Stimulated activated CD4-positive, alpha-beta T cell treated with anti-CD3 and anti-CD28 coated beads, TNF-alpha, amount 100 ng/mL, for 1 hour (primary cell): ENCODE results near the gene SAMD14.

Source experiments
- DNase-seq, 3 donors: peaks; one replicate each; pipeline ENCODE4 v3.0.0-alpha.2; 2020; ENCODE audit warnings: low read depth in 3 of 3, low spot score in 1 of 3

SAMD14 gene

DNA sequence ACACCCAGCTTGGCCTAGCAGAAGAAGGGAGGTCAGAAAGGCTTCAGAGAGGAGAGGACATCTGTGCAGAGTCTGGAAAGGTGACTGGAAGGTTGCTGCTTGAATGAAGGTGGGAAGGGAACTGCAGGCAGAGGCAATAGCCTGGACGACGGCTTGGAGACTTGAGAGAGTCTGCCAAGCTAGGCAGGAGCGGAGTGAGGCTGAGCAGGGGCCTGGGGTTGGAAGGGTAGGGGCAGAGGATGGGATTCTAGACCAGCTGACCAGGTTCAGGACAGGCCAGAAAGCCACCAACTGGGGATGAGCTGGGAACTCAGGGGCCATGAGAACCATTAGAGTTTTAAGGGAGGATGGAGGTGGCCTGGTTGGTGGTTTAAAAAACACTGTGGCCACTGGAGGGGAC, 35.5 kb upstream of the SAMD14 start:
- no peak for DNase-seq

- no peak for DNase-seq
These were observed 35.1 kb upstream of the SAMD14 start for GRCh38 chr17:50165066-50165465.

DNA sequence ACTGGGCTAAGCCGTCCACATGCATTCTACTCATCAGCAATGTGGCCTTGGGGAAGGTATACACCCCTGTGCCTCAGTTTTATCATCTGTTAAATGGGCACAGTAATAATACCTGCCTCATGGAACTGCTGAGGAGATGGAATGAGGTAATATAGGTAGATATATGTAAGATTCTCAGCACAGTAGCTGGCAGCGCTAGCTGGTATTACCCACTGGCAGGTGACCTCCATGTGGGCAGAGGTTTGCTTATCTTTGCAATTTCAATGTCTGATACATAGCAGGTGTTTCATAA, 34.7 kb upstream of the SAMD14 start:
- DNase-seq, result no peak

GRCh38 chr17:50163843-50164696, 34.1 kb upstream of the SAMD14 start:
- DNase-seq, result no peak

GRCh38 chr17:50162466-50163254, 32.7 kb upstream of the SAMD14 start:
- DNase-seq, result no peak

DNA sequence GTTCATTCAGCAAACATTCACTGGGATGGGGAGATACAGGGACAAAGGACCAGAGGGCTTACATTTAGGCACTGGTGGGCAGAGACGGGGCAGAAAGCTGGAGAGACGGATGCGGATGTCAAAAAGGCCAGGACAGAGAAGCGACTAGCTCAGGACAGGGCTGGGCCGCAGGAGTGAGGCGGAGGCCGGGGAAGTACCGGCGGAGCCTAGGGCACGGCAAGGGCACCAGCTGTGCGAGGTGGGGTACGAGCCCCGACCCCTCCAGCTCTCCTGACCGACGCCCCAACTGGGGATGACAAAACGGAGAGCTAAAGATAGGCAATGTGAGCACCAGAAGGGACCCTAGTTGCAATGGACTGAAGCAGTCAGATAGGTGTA, 31.9 kb upstream of the SAMD14 start:
- DNase-seq, result no peak

- DNase-seq, result peak; percentile 81 to 94 (median 94)
These were observed 31.3 kb upstream of the SAMD14 start for GRCh38 chr17:50161023-50161910.

- no peak for DNase-seq
These were observed 27.9 kb upstream of the SAMD14 start for GRCh38 chr17:50157891-50158290.

DNA sequence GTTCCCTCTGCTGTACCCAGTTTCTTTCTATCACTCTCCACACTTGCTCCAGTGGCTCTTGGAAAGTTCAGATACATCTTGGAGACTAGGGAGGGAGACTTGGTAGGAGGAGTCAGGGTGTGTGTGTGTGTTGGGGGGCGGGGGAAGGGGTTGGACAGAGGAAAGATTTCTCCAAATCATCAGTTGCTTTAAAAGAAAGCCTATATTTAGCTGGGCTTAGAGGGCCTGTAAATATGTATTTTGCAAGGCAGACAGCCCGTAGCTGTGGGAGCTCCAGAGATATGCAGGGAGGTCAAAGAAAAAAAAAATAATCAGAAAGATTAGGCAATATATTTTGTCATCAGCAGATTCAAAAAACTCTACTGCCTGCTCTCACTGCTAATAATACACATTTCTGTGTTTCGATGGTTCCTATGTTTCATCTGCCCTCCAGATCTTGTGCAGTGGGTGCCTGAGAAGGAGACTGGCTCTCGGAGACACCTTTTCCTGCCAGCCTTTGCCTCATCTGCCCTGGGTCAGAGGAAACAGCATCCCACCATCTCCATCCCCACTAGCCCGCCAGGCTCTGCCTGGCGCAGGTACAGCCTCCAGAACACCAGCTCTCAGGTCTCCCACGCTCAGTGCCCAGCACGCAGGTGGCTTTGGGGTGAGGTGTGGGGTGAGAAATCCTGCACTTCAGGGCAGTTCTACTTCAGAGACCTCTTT, 25.3 kb upstream of the SAMD14 start:
- DNase-seq, result no peak

DNA sequence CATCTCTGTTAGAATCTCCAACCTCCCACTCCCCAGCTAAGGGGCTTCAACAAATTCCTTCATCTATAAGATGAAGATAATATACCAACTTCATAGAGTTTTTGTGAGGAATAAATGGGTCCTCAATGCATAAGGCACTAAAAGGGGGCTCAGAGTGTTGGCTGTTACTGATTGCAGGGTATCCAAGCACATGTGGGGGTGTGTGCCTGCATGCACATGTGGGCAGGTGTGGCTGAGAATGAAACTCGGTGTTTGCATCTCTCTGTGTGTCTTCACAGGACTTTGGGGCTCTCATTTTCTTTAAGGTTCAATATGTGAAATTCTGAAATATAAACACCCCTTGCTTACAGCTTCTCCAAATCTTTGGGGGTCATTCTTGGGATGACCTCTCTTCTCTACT, 24.6 kb upstream of the SAMD14 start:
- DNase-seq, result no peak

DNA sequence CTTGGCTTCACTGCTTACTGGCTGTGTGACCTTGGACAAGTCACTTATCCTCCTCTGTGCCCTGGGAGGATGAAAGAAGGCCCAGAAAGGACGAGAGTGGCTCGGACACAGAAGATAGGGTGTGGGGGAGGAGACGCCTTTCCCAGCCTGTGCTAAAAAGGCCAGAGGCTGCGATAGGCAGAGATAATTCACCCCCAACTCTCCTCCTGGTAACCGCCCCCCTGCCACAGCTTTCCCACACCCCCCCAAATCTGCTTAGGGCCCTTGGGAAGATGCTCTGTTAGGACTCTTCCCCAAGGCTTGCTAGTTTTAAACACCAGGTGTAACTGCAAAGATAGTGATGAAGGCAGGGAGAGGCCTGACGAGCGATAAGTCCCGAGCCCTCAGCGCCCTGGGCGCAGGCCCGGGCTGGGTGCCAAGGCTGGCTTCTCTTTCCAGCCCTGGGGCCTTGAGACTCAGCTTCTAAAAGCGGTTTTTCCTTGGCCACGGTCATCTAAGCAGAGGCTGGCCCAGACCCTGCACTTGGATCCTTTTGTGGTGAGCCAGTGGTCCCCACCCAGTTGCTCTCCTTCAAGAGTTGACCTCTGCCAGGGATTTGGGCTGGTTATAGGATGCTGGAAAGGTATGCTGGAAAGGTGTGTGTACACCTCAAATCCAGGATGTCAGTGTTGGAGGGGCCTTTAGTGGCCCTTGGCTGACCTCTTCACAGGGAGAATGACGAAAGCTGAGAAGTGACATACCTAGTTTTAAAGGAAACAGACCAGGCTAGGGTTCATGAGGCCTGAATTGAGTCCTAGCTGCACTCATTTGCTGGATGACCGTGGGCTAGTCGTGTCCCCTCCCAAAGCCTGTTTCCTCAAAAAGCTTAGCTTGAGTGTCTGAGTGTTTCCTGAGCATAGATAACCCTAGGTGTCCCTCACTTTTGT, 24.0 kb upstream of the SAMD14 start:
- no peak for DNase-seq

DNA sequence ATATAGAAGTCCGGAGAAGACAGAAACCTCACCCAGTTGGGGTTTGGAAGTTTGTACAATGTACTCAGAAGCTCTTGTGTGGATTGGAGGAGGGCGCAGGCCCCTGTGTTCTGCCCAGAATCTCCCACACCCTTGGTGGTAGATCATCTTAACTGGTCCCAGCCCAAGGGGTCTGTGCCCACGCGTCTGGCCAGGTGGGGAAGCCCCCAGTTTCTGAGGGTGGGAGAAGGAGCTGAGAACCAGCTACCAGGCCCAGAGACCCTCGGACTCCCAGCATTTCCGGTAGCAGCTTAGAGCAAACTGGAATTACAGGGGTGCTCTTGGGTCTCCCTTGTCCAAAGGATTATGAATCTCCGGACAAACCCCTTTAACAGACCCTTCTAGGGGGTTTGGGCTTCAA, 22.8 kb upstream of the SAMD14 start:
- no peak for DNase-seq

DNA sequence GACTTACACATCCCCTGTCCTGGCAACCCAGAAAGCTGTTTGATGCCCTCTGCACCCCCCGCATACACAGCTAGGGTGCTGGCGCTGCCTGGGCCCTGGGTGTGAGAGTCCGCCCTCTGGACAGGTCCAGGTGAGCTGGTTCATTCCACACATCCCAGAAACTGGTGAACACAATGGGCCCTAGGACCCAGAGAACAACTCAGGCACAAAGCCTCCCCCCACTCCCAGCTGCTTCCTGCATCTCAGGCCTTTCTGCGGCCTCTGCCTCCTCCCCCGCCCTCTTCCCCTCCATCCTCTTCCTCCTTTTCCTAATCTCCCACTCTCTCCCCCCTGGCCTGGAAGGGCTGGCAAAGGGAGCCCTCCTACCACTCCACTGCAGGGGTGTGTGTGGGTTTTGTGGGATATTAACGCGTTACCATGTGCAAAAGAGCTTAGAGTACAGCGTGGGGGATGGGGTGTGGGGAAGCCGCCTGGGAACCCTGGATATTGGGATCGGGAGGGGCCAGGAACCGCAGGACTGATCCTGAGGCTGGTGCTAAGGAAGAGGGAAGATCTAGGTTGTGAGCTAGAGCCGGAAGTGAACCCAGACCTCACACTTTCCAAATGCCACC, 22.1 kb upstream of the SAMD14 start:
- DNase-seq, result no peak

DNA sequence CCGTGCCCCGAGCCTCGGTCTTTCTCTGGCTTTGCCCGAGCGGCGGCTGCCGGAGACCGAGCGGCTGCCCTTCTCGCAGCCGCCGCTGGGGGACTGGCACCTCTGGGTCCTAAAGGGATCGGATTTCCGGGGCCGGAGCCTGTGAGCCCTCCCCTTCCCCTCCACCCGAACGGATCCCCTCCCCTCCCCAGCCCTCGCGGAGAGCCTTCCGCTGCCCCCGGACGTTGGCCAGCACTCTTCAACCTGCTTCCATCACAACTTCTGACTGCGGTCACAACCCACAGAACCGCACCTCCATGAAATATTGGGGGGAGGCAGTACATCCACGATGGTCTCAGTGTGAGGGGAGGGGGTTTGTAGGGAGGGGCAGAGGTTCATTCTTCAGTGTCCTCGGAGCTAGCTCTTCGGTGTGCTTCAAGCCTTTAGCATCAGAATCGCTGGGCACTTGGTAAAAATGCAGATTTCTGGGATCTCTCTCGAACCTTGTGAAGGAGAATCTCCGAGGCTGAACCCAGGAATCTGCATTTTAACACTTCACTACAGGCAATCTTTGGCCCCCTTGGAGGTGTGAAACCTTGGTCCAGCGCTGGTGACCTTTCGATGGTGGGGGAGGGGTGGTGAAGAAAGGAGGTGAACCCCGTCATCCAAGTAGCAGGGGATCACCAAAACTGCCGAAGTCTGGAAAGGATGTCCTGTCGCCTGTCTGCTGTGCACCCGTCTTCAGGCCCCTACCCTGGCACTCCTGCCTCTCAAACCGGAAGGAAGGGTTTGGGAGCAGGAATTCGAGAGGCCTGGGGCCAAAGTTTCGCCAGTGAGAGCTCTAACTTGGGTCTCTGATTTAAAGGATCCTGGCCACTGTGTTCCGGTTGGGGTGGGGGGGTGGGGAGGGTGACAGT, 21.3 kb upstream of the SAMD14 start:
- DNase-seq, result peak; percentile 44 to 71 (median 60)

DNA sequence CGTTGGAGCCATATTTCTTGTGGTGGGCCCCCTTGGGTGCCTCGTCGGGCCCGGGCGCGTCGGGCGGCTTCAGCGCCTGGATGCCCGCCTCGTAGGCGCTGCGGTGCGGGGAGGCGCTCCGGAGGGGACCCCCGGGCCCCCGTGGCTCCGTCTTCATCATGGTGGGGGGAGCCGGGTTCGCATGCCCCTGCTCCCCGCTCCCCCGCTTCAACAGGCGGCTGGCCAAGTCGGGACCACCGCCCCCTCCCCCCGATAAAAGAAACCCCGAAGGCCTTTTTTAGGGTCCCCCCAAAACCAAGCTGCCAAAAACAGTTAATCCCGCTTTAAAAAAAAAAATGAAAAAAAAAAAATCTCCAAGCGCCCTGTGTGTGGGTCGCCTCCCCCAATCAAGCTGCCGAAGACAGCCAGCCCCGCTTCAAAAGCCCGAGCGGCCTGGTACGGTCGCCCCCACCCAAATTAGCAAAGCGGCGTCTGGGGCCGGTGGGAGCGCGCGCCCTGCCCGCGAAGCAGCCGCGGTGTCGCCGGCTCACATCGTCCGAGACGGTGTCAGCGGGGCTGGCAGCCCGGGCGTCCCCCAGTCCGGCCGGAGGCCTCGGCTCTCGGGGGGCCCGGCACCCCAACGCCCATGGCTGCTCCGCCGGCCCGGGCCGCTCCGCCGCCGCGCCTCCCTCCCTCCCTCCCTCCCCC, 20.5 kb upstream of the SAMD14 start, which contains the start of gene PPP1R9B:
Gene PPP1R9B, minus strand, starts transcription at position 324 of the 687 bp plus-strand sequence. Its CDS starts 164 bp downstream, at position 160.
- no peak for DNase-seq

DNA sequence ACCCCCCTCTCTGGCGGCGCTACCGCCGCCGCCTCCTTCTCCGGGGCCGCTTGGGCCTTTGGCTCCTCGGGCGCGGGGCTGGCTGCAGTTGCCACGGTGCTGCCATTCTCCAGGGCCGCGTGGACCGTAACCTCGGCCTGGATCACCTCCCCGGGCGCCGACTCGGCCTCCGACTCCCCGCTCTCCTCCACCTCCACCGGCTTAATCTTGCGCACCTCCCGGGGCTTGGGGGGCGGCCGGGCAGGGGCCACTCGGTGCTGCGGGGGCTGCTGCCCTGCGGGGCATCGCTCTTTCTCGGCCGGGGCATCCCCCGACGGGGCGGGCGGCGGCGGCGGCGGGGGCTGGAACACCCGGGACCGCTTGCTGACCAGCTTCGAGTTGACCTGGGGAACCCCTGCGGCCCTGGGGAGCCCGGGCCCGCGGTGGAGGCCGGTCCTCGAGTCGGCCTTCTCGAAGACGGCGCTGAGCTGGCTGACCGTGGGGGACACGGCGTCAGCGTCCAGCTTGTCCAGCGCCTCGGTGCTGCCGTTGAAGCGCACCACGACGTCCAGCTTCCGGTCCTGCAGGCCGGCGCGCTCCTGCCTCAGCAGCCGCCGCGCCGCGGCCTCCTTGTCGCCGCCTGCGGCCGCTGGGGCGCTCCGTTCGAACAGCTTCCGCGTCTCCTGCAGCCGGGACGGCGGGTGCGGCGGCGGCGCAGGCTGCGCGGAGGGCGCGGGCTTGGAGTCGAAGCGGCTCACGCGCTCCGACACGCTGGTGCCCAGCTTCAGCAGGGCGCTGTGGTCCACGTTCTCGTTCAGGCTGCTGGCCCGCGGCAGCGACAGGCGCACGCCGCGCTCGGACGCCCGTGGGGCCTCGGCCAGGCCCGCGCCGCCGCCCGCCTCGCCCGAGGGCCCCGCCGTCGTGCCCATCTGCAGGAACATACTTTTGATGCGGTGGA, 19.7 kb upstream of the SAMD14 start:
- peak in 1 of 3 donors; percentile 35 for DNase-seq

GRCh38 chr17:50149091-50149416, 19.1 kb upstream of the SAMD14 start:
- no peak for DNase-seq
